WERI-Rb-1 (cell line): ENCODE data around the gene MAST4.
A peak's percentile ranks its signal among the peaks of the same experiment; 100 is the strongest.

Source experiments
- DNase-seq: peaks from one replicate; pipeline ENCODE4 v3.0.0-alpha.2; 2020
- H3K27ac ChIP-seq: fragments of 250-450 bp; sonication (Bioruptor Pico); 2 replicates; pipeline ENCODE4 v1.5.1; 2020; ENCODE audit warnings: mild to moderate bottlenecking, moderate library complexity
- H3K27me3 ChIP-seq: fragments of 250-450 bp; sonication (Bioruptor Pico); 2 replicates; pipeline ENCODE4 v1.5.1; 2021; ENCODE audit warnings: mild to moderate bottlenecking, low read depth, moderate library complexity; ENCODE audit not compliant: insufficient read depth, severe bottlenecking
- H3K36me3 ChIP-seq: fragments of 250-450 bp; sonication (Bioruptor Pico); 2 replicates; pipeline ENCODE4 v1.5.1; 2020; ENCODE audit warnings: mild to moderate bottlenecking, moderate library complexity
- H3K4me3 ChIP-seq: 2 replicates; pipeline ENCODE4 v1.5.1; 2011; ENCODE audit warnings: low read depth, mild to moderate bottlenecking, control low read depth, low read length
- H3K9me3 ChIP-seq: fragments of 250-450 bp; sonication (Bioruptor Pico); 2 replicates; pipeline ENCODE4 v1.5.1; 2021; ENCODE audit warnings: mild to moderate bottlenecking, moderate library complexity; ENCODE audit not compliant: severe bottlenecking
- TF ChIP-seq, protein P1 (sequence below): IDR thresholded peaks from 2 replicates; pipeline ENCODE4 v1.5.1; 2011; ENCODE audit warnings: low read depth, mild to moderate bottlenecking, control low read depth, inconsistent platforms, low read length

MAST4 gene

DNA sequence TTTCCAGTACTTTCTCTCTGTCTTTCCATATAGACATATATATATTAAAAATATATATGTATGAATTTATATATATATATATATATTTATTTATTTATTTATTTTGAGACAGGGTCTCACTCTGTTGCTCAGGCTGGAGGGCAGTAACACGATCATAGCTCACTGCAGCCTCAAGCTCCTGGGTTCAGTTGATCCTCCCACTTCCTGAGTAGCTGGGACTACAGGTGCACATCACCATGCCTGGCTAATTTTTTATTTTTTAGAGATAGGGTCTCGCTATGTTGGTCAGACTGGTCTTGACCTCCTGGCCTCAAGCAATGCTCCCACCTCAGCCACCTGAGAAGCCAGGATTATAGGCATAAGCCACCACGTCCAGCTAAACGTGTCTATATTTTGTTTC lies 390.3 kb downstream of the MAST4 start:
- H3K27ac ChIP-seq = no peak overlapping the region
- no peak for DNase-seq
- TF ChIP-seq, protein P1, sequence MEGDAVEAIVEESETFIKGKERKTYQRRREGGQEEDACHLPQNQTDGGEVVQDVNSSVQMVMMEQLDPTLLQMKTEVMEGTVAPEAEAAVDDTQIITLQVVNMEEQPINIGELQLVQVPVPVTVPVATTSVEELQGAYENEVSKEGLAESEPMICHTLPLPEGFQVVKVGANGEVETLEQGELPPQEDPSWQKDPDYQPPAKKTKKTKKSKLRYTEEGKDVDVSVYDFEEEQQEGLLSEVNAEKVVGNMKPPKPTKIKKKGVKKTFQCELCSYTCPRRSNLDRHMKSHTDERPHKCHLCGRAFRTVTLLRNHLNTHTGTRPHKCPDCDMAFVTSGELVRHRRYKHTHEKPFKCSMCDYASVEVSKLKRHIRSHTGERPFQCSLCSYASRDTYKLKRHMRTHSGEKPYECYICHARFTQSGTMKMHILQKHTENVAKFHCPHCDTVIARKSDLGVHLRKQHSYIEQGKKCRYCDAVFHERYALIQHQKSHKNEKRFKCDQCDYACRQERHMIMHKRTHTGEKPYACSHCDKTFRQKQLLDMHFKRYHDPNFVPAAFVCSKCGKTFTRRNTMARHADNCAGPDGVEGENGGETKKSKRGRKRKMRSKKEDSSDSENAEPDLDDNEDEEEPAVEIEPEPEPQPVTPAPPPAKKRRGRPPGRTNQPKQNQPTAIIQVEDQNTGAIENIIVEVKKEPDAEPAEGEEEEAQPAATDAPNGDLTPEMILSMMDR = no peak
- H3K27me3 ChIP-seq = no peaks in the 10 kb centered on the region
- H3K9me3 ChIP-seq = no peaks in the 10 kb centered on the region
- H3K36me3 ChIP-seq = no peaks in the 10 kb centered on the region
- no peak overlapping the region for H3K4me3 ChIP-seq

DNA sequence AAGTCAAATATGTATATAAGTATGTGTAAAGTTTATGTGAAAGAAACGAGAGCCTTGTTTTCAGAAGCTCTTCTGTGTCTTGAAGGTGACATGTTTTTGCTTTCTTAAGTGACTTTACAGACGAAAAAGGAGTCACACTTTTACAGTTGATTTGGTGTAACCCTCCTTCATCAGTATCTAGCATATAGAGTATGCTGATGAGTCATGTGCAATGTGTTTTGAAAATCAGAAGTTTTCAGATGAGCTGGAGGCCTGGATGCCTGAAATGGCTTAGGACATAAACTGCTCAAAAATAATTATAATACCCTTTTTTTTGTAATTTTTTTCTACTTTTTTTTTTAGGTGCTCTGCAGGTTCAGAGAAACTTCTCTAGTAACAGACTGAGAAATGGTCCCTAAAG lies 390.9 kb downstream of the MAST4 start:
- H3K27me3 ChIP-seq = no peaks in the 10 kb centered on the region
- no peak overlapping the region for H3K27ac ChIP-seq
- DNase-seq = no peak
- H3K9me3 ChIP-seq = no peaks in the 10 kb centered on the region
- no peak overlapping the region for H3K4me3 ChIP-seq
- no peaks in the 10 kb centered on the region for H3K36me3 ChIP-seq
- TF ChIP-seq, protein P1 = no peak

DNA sequence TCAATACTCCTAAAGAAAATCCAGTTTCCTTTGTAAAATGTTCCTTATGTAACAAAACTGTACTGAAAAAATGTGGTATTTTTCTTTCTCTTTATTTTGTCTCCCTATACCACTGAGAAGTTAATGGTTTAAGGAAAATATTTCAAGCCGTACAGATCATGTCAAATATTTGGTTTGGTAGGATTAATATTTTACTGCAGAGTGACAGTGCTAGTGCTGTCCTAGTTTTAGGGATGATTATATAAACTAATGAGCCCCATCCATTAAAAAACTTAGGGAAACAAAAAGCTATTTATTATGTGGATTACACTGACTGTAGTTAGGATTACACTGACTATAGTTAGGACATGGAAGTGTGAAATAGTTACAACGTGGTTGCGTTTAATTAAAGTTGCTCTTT lies 391.3 kb downstream of the MAST4 start:
- H3K4me3 ChIP-seq = no peak overlapping the region
- H3K36me3 ChIP-seq = no peaks in the 10 kb centered on the region
- H3K27me3 ChIP-seq = no peaks in the 10 kb centered on the region
- H3K9me3 ChIP-seq = no peaks in the 10 kb centered on the region
- DNase-seq = no peak
- H3K27ac ChIP-seq = no peak overlapping the region
- TF ChIP-seq, protein P1 = no peak

DNA sequence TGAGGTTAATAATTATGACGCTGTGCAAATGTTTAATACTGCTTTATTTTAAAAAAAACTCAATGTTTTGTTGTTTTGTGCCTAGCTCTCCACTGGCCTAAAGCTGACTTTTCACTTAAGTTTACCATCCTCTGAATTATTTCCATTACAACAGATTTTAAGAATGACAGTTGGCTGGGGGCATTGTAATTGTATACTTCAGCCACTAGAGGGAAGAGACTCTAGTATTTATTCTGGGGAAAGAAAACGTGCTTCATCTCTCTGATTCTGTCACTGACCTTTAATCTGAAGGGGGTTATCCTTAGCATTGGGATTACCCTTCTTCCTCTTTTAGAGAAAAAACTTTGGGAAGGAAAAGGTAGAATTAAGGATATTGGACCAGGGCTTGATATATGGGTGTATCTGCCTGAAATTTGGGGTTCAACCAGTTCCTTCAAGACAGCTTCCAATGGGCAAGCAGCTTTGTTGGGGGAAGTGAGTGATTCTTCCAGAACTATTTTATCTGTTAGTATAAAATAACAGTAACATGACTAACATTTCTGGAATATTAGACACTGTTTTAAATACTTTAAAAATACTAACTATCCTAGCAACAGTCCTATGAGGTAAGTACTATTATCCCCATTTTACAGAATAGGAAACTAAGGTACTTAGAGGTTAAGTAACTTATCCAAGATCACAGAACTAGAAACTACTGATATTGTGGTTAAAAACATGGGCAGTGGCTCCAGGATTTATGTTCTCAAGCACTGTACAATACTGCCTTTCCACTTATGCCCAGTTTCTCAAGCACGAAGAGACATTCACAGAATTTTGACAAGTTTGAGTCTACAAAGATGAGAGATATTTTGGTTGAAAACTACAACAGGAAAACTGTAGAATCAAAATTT lies 392.0 kb downstream of the MAST4 start:
- H3K36me3 ChIP-seq = no peaks in the 10 kb centered on the region
- TF ChIP-seq, protein P1 = peak; percentile 53
- no peaks in the 10 kb centered on the region for H3K9me3 ChIP-seq
- H3K27me3 ChIP-seq = no peaks in the 10 kb centered on the region
- H3K4me3 ChIP-seq = no peak overlapping the region
- H3K27ac ChIP-seq = no peak overlapping the region
- DNase-seq = no peak

DNA sequence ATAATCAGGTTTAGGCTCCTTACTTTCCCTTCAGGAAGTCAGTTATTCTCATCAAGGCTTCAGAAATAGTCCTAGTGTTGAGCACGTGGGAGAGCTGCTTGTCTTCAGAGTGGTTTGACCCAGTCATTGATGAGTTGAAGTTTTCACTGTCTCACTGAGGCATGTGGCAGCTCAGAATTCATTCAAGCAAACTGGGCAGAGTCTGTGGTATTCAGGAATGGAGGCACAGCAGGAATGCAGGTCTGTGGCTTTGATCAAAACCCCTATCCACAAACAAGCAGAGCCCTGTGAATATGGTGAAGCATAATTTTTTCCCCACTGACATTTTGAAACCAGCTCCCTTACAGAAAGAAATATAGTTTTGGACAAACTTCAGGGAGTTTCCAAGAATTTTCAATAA lies 393.1 kb downstream of the MAST4 start:
- Histone ChIP-seq H3K9me3 (no peaks in the 10 kb centered on the region), H3K27me3 (no peaks in the 10 kb centered on the region), H3K36me3 (no peaks in the 10 kb centered on the region), H3K27ac (no peak overlapping the region), H3K4me3 (no peak overlapping the region)
- no peak for DNase-seq
- TF ChIP-seq, protein P1 = no peak

DNA sequence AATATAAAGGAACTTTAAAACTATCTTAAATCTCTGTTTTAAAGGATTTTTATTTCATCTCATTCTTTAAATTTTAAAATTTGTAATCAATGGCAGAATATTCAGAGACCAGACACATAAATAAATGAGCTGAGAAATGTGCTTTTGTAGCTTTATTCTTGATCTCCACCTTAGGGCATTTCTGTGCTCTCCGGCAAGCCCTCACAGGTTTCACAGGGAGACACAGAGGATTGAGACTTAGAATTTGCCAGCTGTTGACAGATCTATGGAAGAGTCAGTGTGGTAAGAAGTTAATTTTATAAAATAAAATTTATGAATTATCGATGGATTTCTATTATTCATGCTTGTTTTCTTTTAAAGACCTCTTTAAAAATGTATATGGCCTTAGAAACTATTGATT lies 393.6 kb downstream of the MAST4 start:
- H3K27me3 ChIP-seq = no peaks in the 10 kb centered on the region
- TF ChIP-seq, protein P1 = no peak
- no peaks in the 10 kb centered on the region for H3K36me3 ChIP-seq
- H3K9me3 ChIP-seq = no peaks in the 10 kb centered on the region
- DNase-seq = no peak
- H3K27ac ChIP-seq = no peak overlapping the region
- H3K4me3 ChIP-seq = no peak overlapping the region
